Measurements from ENCODE around the gene NHERF1. TPM values are rescaled to one million over a fixed set of nuclear protein-coding genes. Genes with fewer than 3 reads are reported as not detected.

Gene NHERF1
- polyA plus RNA-seq, 4 donors = 153 to 188 (median 177) TPM

GRCh38 chr17:74780443-74781238 is 32.2 kb downstream of the NHERF1 start:
- no peak for DNase-seq (ENCODE audit: low read depth in 4 of 4, low spot score in 2 of 4)

GRCh38 chr17:74782571-74782970 is 34.1 kb downstream of the NHERF1 start:
- DNase-seq (ENCODE audit: low read depth in 4 of 4, low spot score in 2 of 4) = no peak

- DNase-seq (ENCODE audit: low read depth in 4 of 4, low spot score in 2 of 4) = no peak
Observed at GRCh38 chr17:74784125-74784810, 35.8 kb downstream of the NHERF1 start.

GRCh38 chr17:74785096-74785980 is 36.9 kb downstream of the NHERF1 start:
- DNase-seq (ENCODE audit: low read depth in 4 of 4, low spot score in 2 of 4) = no peak

GRCh38 chr17:74785981-74786360 is 37.5 kb downstream of the NHERF1 start:
- no peak for DNase-seq (ENCODE audit: low read depth in 4 of 4, low spot score in 2 of 4)

GRCh38 chr17:74786431-74787055 is 38.1 kb downstream of the NHERF1 start:
- DNase-seq (ENCODE audit: low read depth in 4 of 4, low spot score in 2 of 4) = no peak

- DNase-seq (ENCODE audit: low read depth in 4 of 4, low spot score in 2 of 4) = no peak
Observed at GRCh38 chr17:74790161-74791058, 42.0 kb downstream of the NHERF1 start.

GRCh38 chr17:74792586-74793105 is 44.2 kb downstream of the NHERF1 start:
- DNase-seq (ENCODE audit: low read depth in 4 of 4, low spot score in 2 of 4) = no peak

GRCh38 chr17:74795327-74796020 is 47.0 kb downstream of the NHERF1 start:
- no peak for DNase-seq (ENCODE audit: low read depth in 4 of 4, low spot score in 2 of 4)

- no peak for DNase-seq (ENCODE audit: low read depth in 4 of 4, low spot score in 2 of 4)
Observed at GRCh38 chr17:74796211-74796610, 47.8 kb downstream of the NHERF1 start.

GRCh38 chr17:74796866-74797265 is 48.4 kb downstream of the NHERF1 start:
- DNase-seq (ENCODE audit: low read depth in 4 of 4, low spot score in 2 of 4) = no peak

GRCh38 chr17:74797824-74798223 is 49.4 kb downstream of the NHERF1 start:
- no peak for DNase-seq (ENCODE audit: low read depth in 4 of 4, low spot score in 2 of 4)

GRCh38 chr17:74798239-74798707 is 49.8 kb downstream of the NHERF1 start:
- no peak for DNase-seq (ENCODE audit: low read depth in 4 of 4, low spot score in 2 of 4)

GRCh38 chr17:74799097-74799496 is 50.7 kb downstream of the NHERF1 start:
- no peak for DNase-seq (ENCODE audit: low read depth in 4 of 4, low spot score in 2 of 4)

- DNase-seq (ENCODE audit: low read depth in 4 of 4, low spot score in 2 of 4) = no peak
Observed at GRCh38 chr17:74800531-74800930, 52.1 kb downstream of the NHERF1 start.

GRCh38 chr17:74801896-74802295 is 53.5 kb downstream of the NHERF1 start:
- DNase-seq (ENCODE audit: low read depth in 4 of 4, low spot score in 2 of 4) = no peak

GRCh38 chr17:74803388-74803930 is 55.0 kb downstream of the NHERF1 start:
- no peak for DNase-seq (ENCODE audit: low read depth in 4 of 4, low spot score in 2 of 4)

- no peak for DNase-seq (ENCODE audit: low read depth in 4 of 4, low spot score in 2 of 4)
Observed at GRCh38 chr17:74803971-74804370, 55.5 kb downstream of the NHERF1 start.

All from left renal cortex interstitium (tissue), 4 donors.